ENCODE results near the gene CLASP2. TPM values are rescaled to one million over a fixed set of nuclear protein-coding genes. Genes with fewer than 3 reads are reported as not detected.

Gene CLASP2
- total and polyA plus RNA-seq, 2 of the 4 experiments (the other 2 are of a cell fraction): 11.9 to 49.1 TPM

GRCh38 chr3:33577173-33577572 lies 140.9 kb downstream of the CLASP2 start:
- CTCF ChIA-PET: no interaction called here
- H3K27ac ChIP-seq (ENCODE audit: insufficient read depth, low read length): no peak overlapping the region

More at GRCh38 chr3:33577173-33577572, 140.9 kb downstream of the CLASP2 start:
- BruUV-seq (replicated peaks): no TSS peak
- H3K4me3 ChIP-seq (ENCODE audit: insufficient read depth, low read depth, low read length): no peak overlapping the region
- H3K23ac ChIP-seq (ENCODE audit: low read depth, low read length): no peak overlapping the region
- H3K4ac ChIP-seq (ENCODE audit: low read depth, low read length): no peak overlapping the region
- no peaks in the 10 kb centered on the region for H3K9me3 ChIP-seq (ENCODE audit: control insufficient read depth, insufficient read depth, low read length)
- H3K18ac ChIP-seq (ENCODE audit: low read depth, low read length): no peak overlapping the region
- no peak overlapping the region for H3K9ac ChIP-seq (ENCODE audit: low read depth, low read length)
- no peaks in the 10 kb centered on the region for H4K20me1 ChIP-seq (ENCODE audit: insufficient read depth, low read length)
- H4K8ac ChIP-seq (ENCODE audit: low read depth in 2 of 2, low read length in 2 of 2): no peak overlapping the region
- no peak overlapping the region for H2AFZ ChIP-seq (replicated peaks; ENCODE audit: low read length, poor library complexity)
- no peak overlapping the region for H2AK9ac ChIP-seq (replicated peaks; ENCODE audit: low read depth, low read length, poor library complexity)
- H3K36me3 ChIP-seq (ENCODE audit: control insufficient read depth, insufficient read depth, low read length): peaks cover 5% of the 10 kb centered on the region; the same call in 1 of the 2 replicates
- no peak overlapping the region for H4K5ac ChIP-seq (ENCODE audit: low read depth, low read length)
- H2AK5ac ChIP-seq (ENCODE audit: low read depth, low read length): no peak overlapping the region
- in situ Hi-C loops (cut with MboI; ENCODE audit: low sequenced_read_pairs) (no loop called here), dilution Hi-C loops (cut with HindIII; ENCODE audit: low sequenced_read_pairs, unreplicated experiment) (no loop called here), intact Hi-C loops (cut with micrococcal nuclease) (no loop called here)
- no peak for DNase-seq
- peaks cover 0 to 4% of the 10 kb centered on the region in 2 experiments; a peak in 2 of 4 replicates for H3K79me1 ChIP-seq (ENCODE audit: low read depth in 1 of 2, low read length in 2 of 2)
- no peak overlapping the region for H3K14ac ChIP-seq (replicated peaks; ENCODE audit: low read depth, low read length)
- no peak for ATAC-seq (ENCODE audit: low read depth)
- H4K91ac ChIP-seq (ENCODE audit: insufficient read depth, low read depth, low read length): no peak overlapping the region
- H3K4me2 ChIP-seq (ENCODE audit: low read depth, low read length): no peak overlapping the region
- no peak overlapping the region for H2BK15ac ChIP-seq (ENCODE audit: low read depth, low read length)
- POLR2A ChIA-PET (ENCODE audit: unreplicated experiment): no interaction called here
- TF ChIP-seq MAZ (IDR thresholded peaks at IDR 0.05; ENCODE audit: borderline replicate concordance, low read depth, low read length) (no peak), POLR2A (IDR thresholded peaks at IDR 0.05; ENCODE audit: low read depth, low read length) (no peak), RFX5 (IDR thresholded peaks at IDR 0.05; ENCODE audit: low read depth, low read length) (no peak), SMC3 (IDR thresholded peaks at IDR 0.05; ENCODE audit: low read depth, low read length) (no peak), CTCF (conservative IDR thresholded peaks at IDR 0.05; ENCODE audit: low read depth, low read length) (no peak), RAD21 (IDR thresholded peaks at IDR 0.05; ENCODE audit: low read length) (no peak), ELK1 (IDR thresholded peaks at IDR 0.05; ENCODE audit: borderline replicate concordance, low read depth, low read length) (no peak), RCOR1 (IDR thresholded peaks at IDR 0.05; ENCODE audit: insufficient replicate concordance, low read length) (no peak), MAFK (IDR thresholded peaks at IDR 0.05; ENCODE audit: low read depth, low read length) (no peak), NFE2L2 (IDR thresholded peaks at IDR 0.05; ENCODE audit: low read depth, low read length) (no peak)
- WGBS, 2 experiments (ENCODE audit: extremely low coverage in 2 of 2, insufficient read length in 1 of 2): no CpG with 5 or more reads among the region's 3 CpGs
- peaks cover 3% of the 10 kb centered on the region for H3K9me1 ChIP-seq (ENCODE audit: insufficient read depth, low read length)
- H2BK5ac ChIP-seq (ENCODE audit: low read depth, low read length, poor library complexity, severe bottlenecking): no peak overlapping the region
- no peak overlapping the region for H3K56ac ChIP-seq (ENCODE audit: extremely low read depth, insufficient read depth, low read length)
- no peak overlapping the region for H2BK20ac ChIP-seq (ENCODE audit: low read depth, low read length)
- H3K4me1 ChIP-seq (ENCODE audit: control insufficient read depth, insufficient read depth, low read length): peaks cover 3% of the 10 kb centered on the region
- no peak overlapping the region for H2BK120ac ChIP-seq (ENCODE audit: low read depth, low read length)
- no peaks in the 10 kb centered on the region for H3K27me3 ChIP-seq (ENCODE audit: control insufficient read depth, insufficient read depth, low read length)

Measured in IMR-90 (cell line).